ENCODE data around the gene CD14.

CD14 gene

GRCh38 chr5:140664359-140665119, 31.6 kb upstream of the CD14 start, which contains the start of gene WDR55:
TSS of gene WDR55 (plus strand) at chr5:140664904. CDS start at chr5:140664913, 9 bp downstream.
- Histone ChIP-seq H3K36me3 (ENCODE audit: control insufficient read depth in 2 of 2, insufficient read depth in 1 of 2, low read length in 2 of 2) (peaks cover 29 to 71% of the 10 kb centered on the region in 2 experiments), H3K27ac (ENCODE audit: extremely low read depth, low read depth, low read length) (peak within 1 kb of the TSS; percentile 70), H3K4me1 (ENCODE audit: control insufficient read depth, insufficient read depth, low read length) (no peaks in the 10 kb centered on the region), H3K9me3 (ENCODE audit: control insufficient read depth, insufficient read depth, low read depth, low read length) (no peaks in the 10 kb centered on the region), H3K4me3 (ENCODE audit: low read depth, low read length) (peak within 1 kb of the TSS; percentile 72)
- ChIA-PET CTCF (interaction anchor here (0.7 to 1.1 kb wide), 3 partner anchors 56 to 109 kb away, joined by 3 to 5 read pairs (median 3); no protein-coding TSS in a partner anchor), POLR2A (interaction anchor here (0.6 to 4.8 kb wide), 11 partner anchors 14 to 318 kb away, joined by 3 to 40 read pairs (median 4); partner anchors contain the start of genes ANKHD1, HARS1, HARS2 and HBEGF)
- peak; percentile 87 for TF ChIP-seq ZNF629 (tag by site-specific recombination; IDR thresholded peaks at IDR 0.05)
- TF ChIP-seq, protein P1, sequence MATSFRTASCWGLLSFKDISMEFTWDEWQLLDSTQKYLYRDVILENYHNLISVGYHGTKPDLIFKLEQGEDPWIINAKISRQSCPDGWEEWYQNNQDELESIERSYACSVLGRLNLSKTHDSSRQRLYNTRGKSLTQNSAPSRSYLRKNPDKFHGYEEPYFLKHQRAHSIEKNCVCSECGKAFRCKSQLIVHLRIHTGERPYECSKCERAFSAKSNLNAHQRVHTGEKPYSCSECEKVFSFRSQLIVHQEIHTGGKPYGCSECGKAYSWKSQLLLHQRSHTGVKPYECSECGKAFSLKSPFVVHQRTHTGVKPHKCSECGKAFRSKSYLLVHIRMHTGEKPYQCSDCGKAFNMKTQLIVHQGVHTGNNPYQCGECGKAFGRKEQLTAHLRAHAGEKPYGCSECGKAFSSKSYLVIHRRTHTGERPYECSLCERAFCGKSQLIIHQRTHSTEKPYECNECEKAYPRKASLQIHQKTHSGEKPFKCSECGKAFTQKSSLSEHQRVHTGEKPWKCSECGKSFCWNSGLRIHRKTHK (tag by site-specific recombination; IDR thresholded peaks at IDR 0.05) = no peak
- TF ChIP-seq, protein P2, sequence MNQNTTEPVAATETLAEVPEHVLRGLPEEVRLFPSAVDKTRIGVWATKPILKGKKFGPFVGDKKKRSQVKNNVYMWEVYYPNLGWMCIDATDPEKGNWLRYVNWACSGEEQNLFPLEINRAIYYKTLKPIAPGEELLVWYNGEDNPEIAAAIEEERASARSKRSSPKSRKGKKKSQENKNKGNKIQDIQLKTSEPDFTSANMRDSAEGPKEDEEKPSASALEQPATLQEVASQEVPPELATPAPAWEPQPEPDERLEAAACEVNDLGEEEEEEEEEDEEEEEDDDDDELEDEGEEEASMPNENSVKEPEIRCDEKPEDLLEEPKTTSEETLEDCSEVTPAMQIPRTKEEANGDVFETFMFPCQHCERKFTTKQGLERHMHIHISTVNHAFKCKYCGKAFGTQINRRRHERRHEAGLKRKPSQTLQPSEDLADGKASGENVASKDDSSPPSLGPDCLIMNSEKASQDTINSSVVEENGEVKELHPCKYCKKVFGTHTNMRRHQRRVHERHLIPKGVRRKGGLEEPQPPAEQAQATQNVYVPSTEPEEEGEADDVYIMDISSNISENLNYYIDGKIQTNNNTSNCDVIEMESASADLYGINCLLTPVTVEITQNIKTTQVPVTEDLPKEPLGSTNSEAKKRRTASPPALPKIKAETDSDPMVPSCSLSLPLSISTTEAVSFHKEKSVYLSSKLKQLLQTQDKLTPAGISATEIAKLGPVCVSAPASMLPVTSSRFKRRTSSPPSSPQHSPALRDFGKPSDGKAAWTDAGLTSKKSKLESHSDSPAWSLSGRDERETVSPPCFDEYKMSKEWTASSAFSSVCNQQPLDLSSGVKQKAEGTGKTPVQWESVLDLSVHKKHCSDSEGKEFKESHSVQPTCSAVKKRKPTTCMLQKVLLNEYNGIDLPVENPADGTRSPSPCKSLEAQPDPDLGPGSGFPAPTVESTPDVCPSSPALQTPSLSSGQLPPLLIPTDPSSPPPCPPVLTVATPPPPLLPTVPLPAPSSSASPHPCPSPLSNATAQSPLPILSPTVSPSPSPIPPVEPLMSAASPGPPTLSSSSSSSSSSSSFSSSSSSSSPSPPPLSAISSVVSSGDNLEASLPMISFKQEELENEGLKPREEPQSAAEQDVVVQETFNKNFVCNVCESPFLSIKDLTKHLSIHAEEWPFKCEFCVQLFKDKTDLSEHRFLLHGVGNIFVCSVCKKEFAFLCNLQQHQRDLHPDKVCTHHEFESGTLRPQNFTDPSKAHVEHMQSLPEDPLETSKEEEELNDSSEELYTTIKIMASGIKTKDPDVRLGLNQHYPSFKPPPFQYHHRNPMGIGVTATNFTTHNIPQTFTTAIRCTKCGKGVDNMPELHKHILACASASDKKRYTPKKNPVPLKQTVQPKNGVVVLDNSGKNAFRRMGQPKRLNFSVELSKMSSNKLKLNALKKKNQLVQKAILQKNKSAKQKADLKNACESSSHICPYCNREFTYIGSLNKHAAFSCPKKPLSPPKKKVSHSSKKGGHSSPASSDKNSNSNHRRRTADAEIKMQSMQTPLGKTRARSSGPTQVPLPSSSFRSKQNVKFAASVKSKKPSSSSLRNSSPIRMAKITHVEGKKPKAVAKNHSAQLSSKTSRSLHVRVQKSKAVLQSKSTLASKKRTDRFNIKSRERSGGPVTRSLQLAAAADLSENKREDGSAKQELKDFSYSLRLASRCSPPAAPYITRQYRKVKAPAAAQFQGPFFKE (tag by site-specific recombination; IDR thresholded peaks at IDR 0.05; ENCODE audit: borderline replicate concordance) = no peak
- TF ChIP-seq ZNF223 (tag by site-specific recombination; IDR thresholded peaks at IDR 0.05) = no peak
- TF ChIP-seq, protein P3, sequence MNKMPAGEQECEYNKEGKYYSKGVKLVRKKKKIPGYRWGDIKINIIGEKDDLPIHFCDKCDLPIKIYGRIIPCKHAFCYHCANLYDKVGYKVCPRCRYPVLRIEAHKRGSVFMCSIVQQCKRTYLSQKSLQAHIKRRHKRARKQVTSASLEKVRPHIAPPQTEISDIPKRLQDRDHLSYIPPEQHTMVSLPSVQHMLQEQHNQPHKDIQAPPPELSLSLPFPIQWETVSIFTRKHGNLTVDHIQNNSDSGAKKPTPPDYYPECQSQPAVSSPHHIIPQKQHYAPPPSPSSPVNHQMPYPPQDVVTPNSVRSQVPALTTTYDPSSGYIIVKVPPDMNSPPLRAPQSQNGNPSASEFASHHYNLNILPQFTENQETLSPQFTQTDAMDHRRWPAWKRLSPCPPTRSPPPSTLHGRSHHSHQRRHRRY (tag by site-specific recombination; IDR thresholded peaks at IDR 0.05) = no peak
- no peak for TF ChIP-seq ZNF768 (tag by site-specific recombination; IDR thresholded peaks at IDR 0.05)
- TF ChIP-seq ZNF175 (tag by site-specific recombination; IDR thresholded peaks at IDR 0.05) = no peak
- TF ChIP-seq GLIS2 (tag by site-specific recombination; IDR thresholded peaks at IDR 0.05) = peak; percentile 77
- peak; percentile 93 for TF ChIP-seq ZNF10 (tag by site-specific recombination; IDR thresholded peaks at IDR 0.05)
- no peak for TF ChIP-seq ZNF670 (tag by site-specific recombination; IDR thresholded peaks at IDR 0.05; ENCODE audit: low read depth)
- peak; percentile 63 for TF ChIP-seq KLF1 (tag by site-specific recombination; IDR thresholded peaks at IDR 0.05)
- TF ChIP-seq ZSCAN23 (tag by site-specific recombination; IDR thresholded peaks at IDR 0.05) = 0 out of 2 replicates have a peak, but pooled peaks have one; percentile 54
- TF ChIP-seq ZIC2 (tag by site-specific recombination; IDR thresholded peaks at IDR 0.05) = peak; percentile 83
- TF ChIP-seq PBX3 (CRISPR knock-in tag; IDR thresholded peaks at IDR 0.05) = no peak; the same call in 1 of the 2 replicates
- peak; percentile 70 for TF ChIP-seq OSR2 (tag by site-specific recombination; IDR thresholded peaks at IDR 0.05)
- no peak for TF ChIP-seq ZNF423 (tag by site-specific recombination; IDR thresholded peaks at IDR 0.05)
- TF ChIP-seq, protein P4, sequence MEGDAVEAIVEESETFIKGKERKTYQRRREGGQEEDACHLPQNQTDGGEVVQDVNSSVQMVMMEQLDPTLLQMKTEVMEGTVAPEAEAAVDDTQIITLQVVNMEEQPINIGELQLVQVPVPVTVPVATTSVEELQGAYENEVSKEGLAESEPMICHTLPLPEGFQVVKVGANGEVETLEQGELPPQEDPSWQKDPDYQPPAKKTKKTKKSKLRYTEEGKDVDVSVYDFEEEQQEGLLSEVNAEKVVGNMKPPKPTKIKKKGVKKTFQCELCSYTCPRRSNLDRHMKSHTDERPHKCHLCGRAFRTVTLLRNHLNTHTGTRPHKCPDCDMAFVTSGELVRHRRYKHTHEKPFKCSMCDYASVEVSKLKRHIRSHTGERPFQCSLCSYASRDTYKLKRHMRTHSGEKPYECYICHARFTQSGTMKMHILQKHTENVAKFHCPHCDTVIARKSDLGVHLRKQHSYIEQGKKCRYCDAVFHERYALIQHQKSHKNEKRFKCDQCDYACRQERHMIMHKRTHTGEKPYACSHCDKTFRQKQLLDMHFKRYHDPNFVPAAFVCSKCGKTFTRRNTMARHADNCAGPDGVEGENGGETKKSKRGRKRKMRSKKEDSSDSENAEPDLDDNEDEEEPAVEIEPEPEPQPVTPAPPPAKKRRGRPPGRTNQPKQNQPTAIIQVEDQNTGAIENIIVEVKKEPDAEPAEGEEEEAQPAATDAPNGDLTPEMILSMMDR (tag by site-specific recombination; IDR thresholded peaks at IDR 0.05) = no peak
- TF ChIP-seq ZNF837 (tag by site-specific recombination; IDR thresholded peaks at IDR 0.05) = no peak
- TF ChIP-seq, protein P5, sequence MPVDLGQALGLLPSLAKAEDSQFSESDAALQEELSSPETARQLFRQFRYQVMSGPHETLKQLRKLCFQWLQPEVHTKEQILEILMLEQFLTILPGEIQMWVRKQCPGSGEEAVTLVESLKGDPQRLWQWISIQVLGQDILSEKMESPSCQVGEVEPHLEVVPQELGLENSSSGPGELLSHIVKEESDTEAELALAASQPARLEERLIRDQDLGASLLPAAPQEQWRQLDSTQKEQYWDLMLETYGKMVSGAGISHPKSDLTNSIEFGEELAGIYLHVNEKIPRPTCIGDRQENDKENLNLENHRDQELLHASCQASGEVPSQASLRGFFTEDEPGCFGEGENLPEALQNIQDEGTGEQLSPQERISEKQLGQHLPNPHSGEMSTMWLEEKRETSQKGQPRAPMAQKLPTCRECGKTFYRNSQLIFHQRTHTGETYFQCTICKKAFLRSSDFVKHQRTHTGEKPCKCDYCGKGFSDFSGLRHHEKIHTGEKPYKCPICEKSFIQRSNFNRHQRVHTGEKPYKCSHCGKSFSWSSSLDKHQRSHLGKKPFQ (tag by site-specific recombination; IDR thresholded peaks at IDR 0.05) = no peak
- TF ChIP-seq ZNF549 (tag by site-specific recombination; IDR thresholded peaks at IDR 0.05) = no peak
- TF ChIP-seq ZNF513 (tag by site-specific recombination; IDR thresholded peaks at IDR 0.05) = no peak
- TF ChIP-seq ZNF341 (tag by site-specific recombination; IDR thresholded peaks at IDR 0.05; ENCODE audit: low read depth) = peak; percentile 79

Data from HEK293 (cell line).